HG03558 (cell line): ENCODE results near the gene HEXIM1.
"Not testable (repeated sequence)": the region's sequence is repeated elsewhere in the genome, so short reads cannot be mapped to it uniquely, and the experiment has no call there.

Experiments
- ATAC-seq: cut with Tn5 transposase; IDR thresholded peaks from one replicate; pipeline ENCODE4 v1.9.1; 2021; ENCODE audit warnings: moderate number of reproducible peaks; ENCODE audit not compliant: unreplicated experiment; ENCODE audit errors: extremely low read depth

Gene HEXIM1

GRCh38 chr17:45112559-45113423, 35.5 kb upstream of the HEXIM1 start:
- no peak for ATAC-seq

- ATAC-seq = no peak
These were observed 34.9 kb upstream of the HEXIM1 start for GRCh38 chr17:45113424-45113754.

GRCh38 chr17:45114117-45114932, 34.0 kb upstream of the HEXIM1 start:
- no peak for ATAC-seq

- ATAC-seq = no peak
These were observed 33.2 kb upstream of the HEXIM1 start for GRCh38 chr17:45115015-45115625.

- no peak for ATAC-seq
These were observed 32.4 kb upstream of the HEXIM1 start for GRCh38 chr17:45115871-45116270.

GRCh38 chr17:45116434-45117016, 31.8 kb upstream of the HEXIM1 start:
- no peak for ATAC-seq

- ATAC-seq = no peak
These were observed 30.9 kb upstream of the HEXIM1 start for GRCh38 chr17:45117334-45117733.

DNA sequence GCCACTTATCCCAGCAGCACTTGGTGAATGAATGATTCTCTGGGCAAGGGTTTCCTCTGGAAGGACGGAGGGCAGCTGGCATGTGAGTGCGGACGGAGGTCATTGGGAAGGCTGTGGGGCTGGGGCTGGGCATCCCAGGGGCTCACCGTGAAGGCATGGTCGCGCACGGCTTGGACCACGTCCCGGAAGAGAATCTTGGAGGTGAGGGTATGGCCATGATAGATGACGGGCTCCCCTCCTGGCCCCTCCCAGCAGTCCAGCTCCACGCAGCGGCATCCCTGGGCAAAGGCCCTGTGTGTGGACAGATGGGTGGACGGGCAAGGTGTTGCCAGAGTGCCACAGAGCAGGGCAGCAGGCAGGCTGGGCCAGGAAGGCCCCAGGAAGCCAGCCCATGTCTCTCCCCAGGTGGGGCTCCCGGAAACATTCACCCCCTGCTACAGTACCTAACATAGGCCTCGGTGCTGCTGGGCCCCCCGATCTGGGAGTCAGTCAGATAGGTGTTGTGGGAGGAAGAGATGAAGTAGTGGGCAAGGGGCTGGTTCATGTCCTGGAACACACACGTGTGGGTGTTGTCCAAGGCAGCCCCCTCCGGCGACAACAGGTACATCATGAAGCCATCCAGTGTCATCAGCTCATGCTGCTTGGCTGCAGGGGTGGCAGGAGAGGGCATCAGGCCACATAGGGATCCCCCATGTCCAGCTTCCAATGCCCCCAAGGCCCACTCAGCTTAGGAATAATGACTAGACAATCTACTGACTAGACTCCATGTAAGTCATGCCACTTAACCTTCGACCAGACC, 30.2 kb upstream of the HEXIM1 start:
- ATAC-seq = no peak

DNA sequence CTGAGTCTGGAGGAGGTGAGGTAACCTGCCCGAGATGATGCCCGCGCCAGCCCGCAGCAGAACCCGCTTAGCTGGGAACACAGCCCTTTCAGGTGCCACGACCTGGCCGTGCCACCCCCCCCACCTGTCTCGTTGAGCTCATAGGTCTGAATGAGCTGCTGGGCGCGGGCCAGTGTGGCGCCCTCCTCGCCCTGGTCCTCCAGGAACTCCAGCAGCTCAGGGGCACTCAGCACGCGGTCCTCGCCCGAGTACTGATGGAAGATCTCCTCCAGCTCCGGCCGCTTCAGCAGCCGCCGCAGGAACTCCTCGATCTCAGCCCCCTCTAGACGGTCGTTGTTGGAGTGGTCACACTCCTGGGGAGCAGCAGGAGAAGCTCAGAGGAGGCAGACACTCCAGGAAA, 29.6 kb upstream of the HEXIM1 start:
- no peak for ATAC-seq

GRCh38 chr17:45119964-45120363, 28.3 kb upstream of the HEXIM1 start:
- ATAC-seq = no peak

GRCh38 chr17:45120558-45120957, 27.7 kb upstream of the HEXIM1 start:
- ATAC-seq = no peak

DNA sequence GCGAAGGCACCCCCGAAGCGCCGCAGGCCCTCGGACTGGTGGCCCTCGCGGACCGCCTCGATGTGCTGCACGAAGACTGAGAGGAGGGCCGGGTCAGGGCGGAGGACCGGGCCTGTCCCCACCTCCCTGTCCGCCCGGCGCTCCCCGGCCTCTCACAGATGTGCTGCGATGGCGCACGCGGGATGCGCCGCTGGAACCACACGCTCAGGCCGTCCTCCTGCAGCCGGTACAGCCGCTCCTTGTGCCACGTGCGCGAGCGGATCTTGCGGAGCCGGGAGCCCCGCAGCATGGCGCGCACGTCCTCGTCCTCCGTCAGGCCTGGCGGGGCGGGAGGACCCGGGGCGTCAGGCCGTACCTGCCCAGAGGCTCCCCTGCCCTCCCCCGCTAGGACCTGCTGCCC, 27.2 kb upstream of the HEXIM1 start:
- ATAC-seq = no peak

DNA sequence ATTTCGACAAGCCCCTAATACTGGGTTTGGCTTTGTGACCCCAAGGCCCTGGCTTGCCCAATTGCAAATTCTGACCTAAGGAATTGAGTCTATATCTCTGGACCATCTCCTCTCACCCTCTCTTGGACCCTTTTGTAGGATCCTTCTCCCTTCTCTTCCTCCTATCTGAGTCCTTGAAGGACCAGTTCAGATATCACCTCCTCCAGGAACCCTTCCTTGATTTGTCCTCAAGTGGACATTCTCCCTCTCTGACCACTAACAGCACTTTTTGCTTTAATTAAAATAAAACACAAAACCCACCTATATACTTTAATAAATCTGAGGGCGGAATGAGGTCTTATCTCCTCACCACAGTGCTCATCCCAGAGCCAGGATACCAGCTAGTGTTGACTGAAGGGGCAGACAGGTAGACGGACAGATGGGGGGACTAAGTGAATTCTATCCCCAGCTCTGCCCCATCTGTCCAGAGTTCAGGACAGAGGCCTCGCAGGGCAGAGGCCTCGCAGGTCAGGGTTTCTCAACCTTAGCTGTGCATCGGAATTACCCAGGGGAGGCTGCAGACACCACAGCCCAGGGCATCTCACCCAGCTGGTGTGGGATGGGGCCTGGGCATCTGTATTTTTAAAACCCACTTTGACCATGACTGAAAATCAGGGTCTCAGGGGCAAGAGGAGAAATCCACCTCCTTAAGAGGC, 25.1 kb upstream of the HEXIM1 start:
- ATAC-seq = no peak

- ATAC-seq = no peak
These were observed 24.1 kb upstream of the HEXIM1 start for GRCh38 chr17:45123930-45124796.

DNA sequence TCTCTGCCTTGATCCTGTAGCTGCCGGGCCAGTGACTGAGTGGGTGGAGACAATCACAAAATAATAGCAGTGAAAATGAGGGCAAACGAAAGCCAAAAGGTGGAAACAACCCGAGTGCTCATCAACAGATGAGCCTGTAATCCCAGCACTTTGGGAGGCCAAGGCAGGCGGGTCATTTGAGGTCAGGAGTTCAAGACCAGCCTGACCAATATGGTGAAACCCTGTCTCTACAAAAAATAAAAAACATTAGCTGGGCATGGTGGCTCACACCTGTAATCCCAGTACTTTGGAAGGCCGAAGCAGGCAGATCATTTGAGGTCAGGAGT, 23.5 kb upstream of the HEXIM1 start:
- not testable (repeated sequence) for ATAC-seq

- no peak for ATAC-seq
These were observed 22.8 kb upstream of the HEXIM1 start for GRCh38 chr17:45125509-45125908.

DNA sequence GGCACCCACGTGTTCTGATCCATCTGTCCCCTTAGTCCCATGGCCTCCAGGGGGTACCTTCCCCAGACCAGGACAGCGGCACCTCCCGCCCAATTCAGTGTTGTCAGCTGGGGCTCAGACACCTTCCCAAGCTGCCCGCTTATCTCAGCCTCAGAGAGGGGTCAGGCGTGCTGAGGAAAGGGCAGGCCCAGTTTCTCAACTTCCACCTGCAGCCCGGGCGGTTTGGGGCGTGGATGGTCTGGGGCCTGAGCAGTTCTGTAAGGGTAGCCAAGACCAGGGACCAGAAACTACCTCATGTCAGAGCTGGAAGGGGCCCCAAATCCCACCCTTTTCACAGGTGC, 21.1 kb upstream of the HEXIM1 start:
- ATAC-seq = no peak

DNA sequence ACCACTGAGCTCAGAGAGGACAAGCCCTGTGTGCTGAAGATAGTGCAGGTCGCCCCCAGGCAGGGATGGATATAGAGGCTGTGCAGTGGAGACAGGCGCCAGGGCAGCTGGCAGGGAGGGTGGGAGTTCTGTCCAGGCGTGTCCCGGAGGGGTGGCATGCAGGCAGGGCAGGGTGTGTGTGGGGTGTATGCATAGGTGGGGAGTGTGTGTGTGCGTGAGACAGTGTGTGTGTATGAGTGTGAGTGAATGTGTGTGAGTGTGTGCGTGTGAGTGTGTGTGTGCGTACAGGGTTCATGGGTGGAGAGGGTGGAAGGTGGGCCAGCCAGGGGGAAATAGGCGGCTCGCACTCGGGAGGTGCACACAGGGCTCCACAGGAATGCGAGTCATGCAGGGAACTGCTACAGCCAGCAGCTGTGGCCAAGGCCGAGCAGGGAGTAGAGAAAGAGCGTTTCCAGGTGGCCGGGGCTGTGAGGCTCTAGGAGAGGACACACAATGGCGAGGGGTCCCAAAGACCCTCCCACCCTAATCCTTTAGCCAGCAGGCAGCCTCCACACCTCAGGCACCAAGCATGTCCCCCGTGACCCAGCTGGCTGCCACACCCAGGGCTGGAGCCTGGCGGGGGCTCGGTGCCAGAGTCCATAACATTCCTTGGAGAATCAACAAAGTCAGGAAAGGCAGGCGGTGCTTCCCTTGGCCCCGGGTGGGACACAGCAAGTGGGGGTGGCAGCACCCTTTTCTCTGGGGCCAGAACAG, 20.6 kb upstream of the HEXIM1 start:
- no peak for ATAC-seq
